ENCODE results near the gene JARID2.

Gene JARID2

DNA sequence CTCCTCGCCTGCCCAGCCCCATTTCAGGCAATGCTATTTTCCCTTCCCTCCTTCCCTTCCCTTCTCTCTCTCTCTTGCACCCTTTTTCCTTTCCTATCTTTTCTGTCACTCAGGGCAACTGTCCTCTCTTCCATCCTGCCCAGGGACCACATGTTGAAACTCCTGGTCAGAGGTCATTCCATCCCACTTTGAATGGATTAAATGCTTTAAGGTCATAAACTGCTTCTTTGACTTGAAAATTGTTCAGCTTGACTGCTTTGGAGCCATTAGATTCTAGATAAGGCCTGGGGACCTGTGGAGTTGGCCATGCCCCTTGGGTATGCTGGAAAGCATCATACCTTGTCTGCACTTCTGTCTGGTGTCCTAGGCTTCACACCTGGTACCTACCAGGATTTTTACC, 310.8 kb downstream of the JARID2 start:
- no peak for DNase-seq

DNA sequence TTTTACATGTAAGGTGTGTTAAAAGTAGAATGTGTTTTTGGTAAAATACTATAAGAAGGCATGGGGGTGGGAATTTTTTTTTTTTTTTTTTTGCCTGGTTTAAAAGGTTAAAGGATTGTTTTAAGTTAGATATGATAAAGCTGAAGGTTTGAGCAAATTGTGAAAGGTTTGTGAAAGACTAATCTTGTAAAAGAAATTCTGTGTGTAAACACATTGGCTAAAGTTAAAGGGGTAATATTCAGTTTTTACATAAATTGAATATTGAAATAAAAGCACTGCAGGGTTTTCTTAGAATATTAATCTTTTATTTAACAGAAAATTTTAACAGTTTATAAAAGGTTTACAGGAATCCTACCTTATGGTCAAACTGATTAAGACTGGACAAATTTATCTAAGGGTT, 311.3 kb downstream of the JARID2 start:
- DNase-seq = no peak

DNA sequence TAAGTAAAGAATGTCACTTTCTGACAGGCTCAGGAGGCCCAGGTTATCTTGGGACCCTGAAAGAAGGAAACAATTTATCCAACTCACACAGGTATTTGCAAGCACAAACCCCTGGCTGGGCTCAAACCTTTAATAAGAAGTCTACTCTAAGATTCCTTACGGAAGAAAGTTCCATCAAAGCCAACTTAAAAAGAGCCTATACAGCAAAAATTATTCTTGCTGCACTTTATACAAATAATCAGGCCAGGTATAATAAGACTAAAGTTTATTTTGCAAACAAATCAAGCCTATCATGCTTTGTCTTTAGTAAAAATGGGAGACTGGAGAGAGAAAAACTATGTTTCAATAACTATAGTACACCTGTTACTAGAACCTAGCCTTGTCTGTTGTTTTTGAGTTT, 314.8 kb downstream of the JARID2 start:
- DNase-seq = no peak

DNA sequence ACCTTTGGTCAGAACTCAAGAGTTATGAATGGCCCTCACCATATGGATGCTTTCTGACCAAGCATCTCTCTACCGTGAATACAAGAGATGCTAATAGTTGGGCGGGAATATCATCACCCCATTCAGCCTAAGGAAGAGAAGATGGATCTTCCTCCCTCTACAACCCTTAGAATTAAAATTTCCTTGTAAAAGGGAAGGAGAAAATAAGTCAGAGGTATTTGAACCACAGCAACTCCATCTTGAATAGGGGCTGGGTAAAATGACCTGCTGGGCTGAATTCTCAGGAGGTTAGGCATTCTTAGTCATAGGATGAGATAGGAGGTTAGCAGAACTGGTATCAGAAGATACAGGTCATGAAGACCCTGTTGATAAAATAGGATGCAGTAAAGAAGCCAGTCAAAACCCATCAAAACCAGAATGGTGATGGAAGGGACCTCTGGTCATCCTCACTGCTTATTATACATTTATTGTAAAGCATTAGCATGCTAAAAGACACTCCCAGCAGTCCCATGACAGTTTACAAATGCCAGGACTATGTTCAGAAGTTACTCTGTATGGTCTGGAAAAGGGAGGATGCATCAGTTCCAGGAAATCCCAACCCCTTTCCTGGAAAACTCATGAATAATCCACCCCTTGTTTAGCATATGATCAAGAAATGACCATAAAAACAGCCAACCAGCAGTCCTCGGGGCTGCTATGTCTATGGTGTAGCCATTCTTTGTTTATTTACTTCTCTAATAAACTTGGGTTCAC, 315.8 kb downstream of the JARID2 start:
- no peak for DNase-seq

DNA sequence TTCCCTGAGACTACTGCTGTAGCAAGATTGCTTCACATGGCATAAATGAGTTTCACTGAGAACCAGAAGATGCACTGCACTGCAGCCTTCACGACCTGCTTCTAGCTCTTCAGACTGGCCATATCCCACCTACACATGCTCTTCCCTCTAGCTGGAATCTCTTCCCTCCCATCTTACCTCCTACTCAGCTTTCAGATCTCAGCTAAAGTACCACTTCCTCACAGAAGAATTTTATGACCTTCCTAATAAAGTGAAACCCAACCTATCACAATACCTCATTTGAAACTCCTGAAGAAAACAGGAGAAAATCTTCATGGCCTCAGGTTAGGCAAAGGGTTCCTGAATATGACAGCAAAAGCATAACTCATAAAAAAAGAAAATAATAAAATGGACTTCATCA, 317.1 kb downstream of the JARID2 start:
- DNase-seq = no peak

DNA sequence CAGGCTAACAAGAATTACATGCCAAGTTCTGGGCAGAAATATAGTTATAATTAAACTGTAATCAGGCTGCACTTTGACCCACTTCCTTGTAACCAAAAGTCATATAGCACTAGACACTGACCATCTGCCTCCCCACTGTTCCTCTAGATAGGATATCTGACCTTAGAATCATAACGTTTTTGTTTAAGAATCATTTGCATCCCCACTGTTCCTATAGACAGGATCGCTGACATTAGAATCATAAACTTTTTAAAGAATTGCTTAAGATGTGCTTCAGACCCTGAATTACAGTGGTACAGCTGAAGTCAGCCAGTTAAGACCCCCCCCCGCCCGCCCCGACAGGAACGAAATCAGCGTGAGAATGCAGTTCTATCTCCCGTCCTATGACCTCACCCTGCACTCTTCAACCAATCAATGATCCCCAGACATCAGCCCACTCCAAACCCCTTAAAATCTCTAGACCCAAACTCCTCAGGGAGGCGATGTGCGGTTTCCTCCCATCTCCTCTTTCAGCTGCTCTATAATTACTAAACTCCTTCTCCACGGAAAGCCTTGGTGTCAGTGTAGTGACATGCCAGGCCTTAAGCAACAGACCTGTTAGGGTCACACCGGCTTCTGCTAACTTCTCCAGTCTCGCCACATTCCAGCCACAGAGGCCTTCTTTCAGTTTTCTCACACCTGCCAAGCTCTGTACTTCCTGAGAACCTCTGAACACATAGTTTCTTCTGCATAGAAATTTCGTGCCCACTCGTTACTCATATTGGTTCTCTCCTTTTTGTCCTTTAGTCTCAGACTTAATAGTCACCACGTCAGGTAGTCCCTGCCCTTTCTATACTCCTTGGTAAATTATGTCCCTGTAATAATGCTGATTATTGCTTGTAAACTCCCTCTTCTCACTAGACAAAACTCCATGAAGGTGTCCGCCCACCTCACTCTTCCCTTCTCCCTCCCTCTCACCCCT, 323.4 kb downstream of the JARID2 start:
- no peak for DNase-seq

DNA sequence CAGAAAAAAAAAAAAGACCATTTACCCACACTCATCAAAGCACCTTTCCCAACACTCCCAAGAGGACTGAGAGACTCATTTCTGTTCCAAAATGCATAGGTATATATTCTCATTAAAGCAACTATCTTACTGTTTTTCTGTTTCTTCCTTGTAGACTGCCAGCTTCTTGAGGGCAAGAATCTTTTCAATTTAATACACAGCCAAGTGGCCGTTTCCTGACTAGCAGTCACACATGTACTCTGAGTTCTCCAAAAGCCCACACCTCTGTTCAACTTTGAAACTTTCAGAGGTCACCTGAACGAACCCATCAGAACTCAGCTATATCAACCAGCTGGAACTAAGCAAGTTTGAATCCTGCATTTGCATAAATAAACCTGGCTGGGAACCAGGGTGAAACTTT, 324.3 kb downstream of the JARID2 start:
- DNase-seq = no peak

All from RPMI8226 (cell line).